ENCODE data around the gene LRRC8A.

The LRRC8A gene

DNA sequence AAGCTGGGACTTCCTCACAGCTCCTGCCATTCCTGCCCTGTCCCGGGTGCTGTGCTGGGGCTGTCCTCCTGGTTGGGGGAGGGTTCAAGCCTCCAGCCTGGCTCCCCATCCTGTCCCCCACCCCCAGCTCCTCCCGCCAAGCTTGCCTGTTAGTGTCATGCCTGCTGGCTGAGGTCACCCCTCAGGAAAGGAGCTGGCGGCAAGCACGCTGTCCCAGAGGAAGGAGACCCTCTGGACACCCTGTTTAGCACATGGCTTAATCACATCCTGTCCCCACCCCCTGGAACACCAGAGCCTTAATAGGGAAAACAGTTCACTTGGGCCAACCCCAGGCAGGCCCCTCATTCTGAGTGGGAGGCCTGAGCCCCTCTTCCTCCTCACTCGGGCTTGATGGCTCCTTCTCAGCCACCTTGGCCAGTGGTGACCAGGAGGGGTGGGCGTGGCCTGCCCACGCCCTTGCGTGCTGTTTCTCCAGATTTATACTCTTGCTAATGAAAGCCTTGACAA lies 29.6 kb downstream of the LRRC8A start:
- no peak for DNase-seq (ENCODE audit: low read depth)
- TF ChIP-seq CTCF (IDR thresholded peaks at IDR 0.05; ENCODE audit: low read depth, low read length, missing control alignments) = no peak
- no peak overlapping the region for H3K4me3 ChIP-seq (ENCODE audit: low read depth, low read length)

- DNase-seq (ENCODE audit: low read depth) = no peak
- H3K4me3 ChIP-seq (ENCODE audit: low read depth, low read length) = no peak overlapping the region
- no peak for TF ChIP-seq CTCF (IDR thresholded peaks at IDR 0.05; ENCODE audit: low read depth, low read length, missing control alignments)
These were observed 30.4 kb downstream of the LRRC8A start for GRCh38 chr9:128912270-128912853.

- no peak for TF ChIP-seq CTCF (IDR thresholded peaks at IDR 0.05; ENCODE audit: low read depth, low read length, missing control alignments)
- H3K4me3 ChIP-seq (ENCODE audit: low read depth, low read length) = no peak overlapping the region
- DNase-seq (ENCODE audit: low read depth) = no peak
These were observed 31.3 kb downstream of the LRRC8A start for GRCh38 chr9:128913048-128913900.

GRCh38 chr9:128913995-128914772 lies 32.3 kb downstream of the LRRC8A start:
- TF ChIP-seq CTCF (IDR thresholded peaks at IDR 0.05; ENCODE audit: low read depth, low read length, missing control alignments) = no peak
- H3K4me3 ChIP-seq (ENCODE audit: low read depth, low read length) = no peak overlapping the region
- no peak for DNase-seq (ENCODE audit: low read depth)

GRCh38 chr9:128916204-128916603 lies 34.3 kb downstream of the LRRC8A start:
- no peak for DNase-seq (ENCODE audit: low read depth)
- no peak overlapping the region for H3K4me3 ChIP-seq (ENCODE audit: low read depth, low read length)
- no peak for TF ChIP-seq CTCF (IDR thresholded peaks at IDR 0.05; ENCODE audit: low read depth, low read length, missing control alignments)

GRCh38 chr9:128916745-128917144 lies 34.8 kb downstream of the LRRC8A start:
- DNase-seq (ENCODE audit: low read depth) = no peak
- no peak overlapping the region for H3K4me3 ChIP-seq (ENCODE audit: low read depth, low read length)
- TF ChIP-seq CTCF (IDR thresholded peaks at IDR 0.05; ENCODE audit: low read depth, low read length, missing control alignments) = no peak
